HepG2 (cell line): ENCODE data around the gene HTR6. TPM values are rescaled to one million over a fixed set of nuclear protein-coding genes. Genes with fewer than 3 reads are reported as not detected.

ENCODE experiments used
- GATAD1 ChIP-seq: IDR thresholded peaks from 2 replicates; pipeline ENCODE4 v1.6.1; 2016; ENCODE audit warnings: missing genetic modification reagents, missing compliant biosample characterization
- HOXA3 ChIP-seq: sonication (generic); formaldehyde crosslinking; IDR thresholded peaks from 2 replicates; pipeline ENCODE4 v1.5.0; 2020; ENCODE audit warnings: missing genetic modification reagents
- HOXA9 ChIP-seq: sonication (generic); formaldehyde crosslinking; IDR thresholded peaks from 2 replicates; pipeline ENCODE4 v1.8.1; 2022; ENCODE audit warnings: missing genetic modification reagents, mild to moderate bottlenecking, moderate library complexity, borderline replicate concordance
- JUND ChIP-seq: sonication (generic); formaldehyde crosslinking; IDR thresholded peaks from 2 replicates; pipeline ENCODE4 v1.8.0; 2022; ENCODE audit warnings: mild to moderate bottlenecking, missing genetic modification reagents
- PTBP1 ChIP-seq: fragments of 200-400 bp; formaldehyde crosslinking; IDR thresholded peaks from 2 replicates; pipeline ENCODE4 v1.6.1; 2018; ENCODE audit warnings: low read length, low read depth; ENCODE audit not compliant: poor library complexity, severe bottlenecking
- TBX3 ChIP-seq: fragments of 450-650 bp; IDR thresholded peaks from 2 replicates; pipeline ENCODE4 v1.6.1; 2017; ENCODE audit warnings: antibody characterized with exemption, mild to moderate bottlenecking, inconsistent platforms, borderline replicate concordance
- TCF7L2 ChIP-seq: IDR thresholded peaks from 2 replicates; pipeline ENCODE4 v1.6.1; 2011; ENCODE audit warnings: mild to moderate bottlenecking, low read depth, low read length, moderate library complexity
- ZFP36L1 ChIP-seq: sonication (generic); formaldehyde crosslinking; IDR thresholded peaks from 2 replicates; pipeline ENCODE4 v1.8.0; 2022; ENCODE audit warnings: mild to moderate bottlenecking, missing genetic modification reagents, moderate library complexity
- ZMAT3 ChIP-seq: sonication (generic); formaldehyde crosslinking; conservative IDR thresholded peaks from 2 replicates; pipeline ENCODE4 v1.7.0; 2021; ENCODE audit warnings: missing genetic modification reagents
- ZNF598 ChIP-seq: sonication (generic); formaldehyde crosslinking; IDR thresholded peaks from 2 replicates; pipeline ENCODE4 v1.5.1; 2020; ENCODE audit warnings: mild to moderate bottlenecking, missing genetic modification reagents, borderline replicate concordance
- ZNF776 ChIP-seq: sonication (generic); formaldehyde crosslinking; IDR thresholded peaks from 2 replicates; pipeline ENCODE4 v1.4.0; 2020; ENCODE audit warnings: mild to moderate bottlenecking, missing genetic modification reagents
- polyA plus RNA-seq, 8 experiments: library from polyadenylated mRNA; depleted of rRNA in 3 of 8; stranded (reverse) in 7 of 8; unstranded in 1 of 8; fragments of >200 nt; fragmentation: Illumina TruSeq in 4 of 8; extraction: Trizol in 4 of 8; gene quantifications; 2 replicates each; pipeline versions ENCODE4 v1.2.1 to v1.2.3, GENCODE V29; 2011 to 2016; ENCODE audit warnings: low read depth in 4 of 8, missing spikeins in 1 of 8, mixed read lengths in 1 of 8; ENCODE audit not compliant: insufficient read depth in 1 of 8
- total RNA-seq, 5 experiments: library from RNA; depleted of rRNA; stranded (reverse); fragments of >200 nt; fragmentation: Illumina TruSeq; extraction: Trizol; gene quantifications; 2 replicates each; pipeline ENCODE4 v1.2.3, GENCODE V29; 2016; ENCODE audit warnings: low read depth in 1 of 5
- TF ChIP-seq, protein P1 (sequence below): sonication (generic); formaldehyde crosslinking; IDR thresholded peaks from 2 replicates; pipeline ENCODE4 v1.4.0; 2020; ENCODE audit warnings: mild to moderate bottlenecking, missing genetic modification reagents
- TF ChIP-seq, protein P2 (sequence below): sonication (generic); formaldehyde crosslinking; IDR thresholded peaks from 2 replicates; pipeline ENCODE4 v1.5.1; 2020; ENCODE audit warnings: missing genetic modification reagents, mild to moderate bottlenecking, borderline replicate concordance
- TF ChIP-seq, protein P3 (sequence below), 2 experiments: fragments of 450-650 bp in 1 of 2; sonication (generic) in 1 of 2; formaldehyde crosslinking in 1 of 2; IDR thresholded peaks; 2 replicates each; pipeline versions ENCODE4 v1.6.1 to v1.8.0; 2016 to 2022; ENCODE audit warnings: antibody characterized with exemption in 1 of 2, mild to moderate bottlenecking in 1 of 2, missing genetic modification reagents in 1 of 2
- TF ChIP-seq, protein P4 (sequence below): sonication (generic); formaldehyde crosslinking; conservative IDR thresholded peaks from 2 replicates; pipeline ENCODE4 v1.8.1; 2023; ENCODE audit warnings: missing genetic modification reagents

The HTR6 gene
- total and polyA plus RNA-seq, 2 of the 13 experiments (the other 11 are each of a cell fraction or from before 2014, with no cell fraction given), result 0.04 TPM; not detected in 1

DNA sequence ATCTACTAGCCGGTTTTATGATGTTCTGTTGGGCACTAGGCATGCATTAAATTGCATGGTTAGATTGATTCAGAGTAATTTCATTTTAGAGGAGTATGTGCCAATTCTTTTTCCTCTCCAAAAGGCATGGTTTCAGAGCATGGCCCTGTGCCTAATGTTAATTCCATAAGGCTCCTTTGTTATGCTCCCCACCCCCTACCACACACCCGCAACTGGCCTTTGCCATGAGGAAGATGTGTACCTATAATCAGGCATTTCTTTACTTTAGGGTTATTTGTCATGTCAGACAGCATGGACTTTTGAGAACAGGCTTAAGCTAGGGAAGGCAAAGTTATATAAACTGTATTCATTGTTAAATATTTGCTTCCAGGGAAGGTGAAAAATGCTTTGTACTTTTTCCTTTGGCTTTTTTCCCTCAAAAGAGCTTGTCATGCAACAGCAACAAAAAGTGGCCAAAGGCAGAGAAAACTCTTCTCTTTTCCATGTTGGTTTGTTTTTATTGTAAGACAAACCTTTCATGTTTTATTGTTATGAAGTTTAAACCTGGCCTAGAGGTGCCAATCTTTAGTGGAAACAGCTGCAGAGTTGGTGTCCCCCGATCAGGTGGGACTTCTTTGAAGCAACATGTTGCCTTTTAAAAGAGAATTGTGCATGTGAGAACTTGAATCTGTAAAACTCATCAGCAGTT, 44.8 kb upstream of the HTR6 start (continued):
- TF ChIP-seq PTBP1 (no peak), ZNF776 (CRISPR knock-in tag) (no peak), GATAD1 (peak; percentile 45; the same call in 1 of the 2 replicates), TCF7L2 (no peak), HOXA9 (no peak), HOXA3 (CRISPR knock-in tag) (peak; percentile 36; the same call in 1 of the 2 replicates), TBX3 (peak; percentile 94), ZFP36L1 (CRISPR knock-in tag) (no peak), JUND (no peak), ZMAT3 (CRISPR knock-in tag) (0 out of 2 replicates have a peak, but pooled peaks have one; percentile 38), ZNF598 (CRISPR knock-in tag) (no peak)
- TF ChIP-seq, protein P1, sequence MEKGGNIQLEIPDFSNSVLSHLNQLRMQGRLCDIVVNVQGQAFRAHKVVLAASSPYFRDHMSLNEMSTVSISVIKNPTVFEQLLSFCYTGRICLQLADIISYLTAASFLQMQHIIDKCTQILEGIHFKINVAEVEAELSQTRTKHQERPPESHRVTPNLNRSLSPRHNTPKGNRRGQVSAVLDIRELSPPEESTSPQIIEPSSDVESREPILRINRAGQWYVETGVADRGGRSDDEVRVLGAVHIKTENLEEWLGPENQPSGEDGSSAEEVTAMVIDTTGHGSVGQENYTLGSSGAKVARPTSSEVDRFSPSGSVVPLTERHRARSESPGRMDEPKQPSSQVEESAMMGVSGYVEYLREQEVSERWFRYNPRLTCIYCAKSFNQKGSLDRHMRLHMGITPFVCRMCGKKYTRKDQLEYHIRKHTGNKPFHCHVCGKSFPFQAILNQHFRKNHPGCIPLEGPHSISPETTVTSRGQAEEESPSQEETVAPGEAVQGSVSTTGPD (CRISPR knock-in tag), result peak; percentile 69; the same call in 1 of the 2 replicates
- TF ChIP-seq, protein P2, sequence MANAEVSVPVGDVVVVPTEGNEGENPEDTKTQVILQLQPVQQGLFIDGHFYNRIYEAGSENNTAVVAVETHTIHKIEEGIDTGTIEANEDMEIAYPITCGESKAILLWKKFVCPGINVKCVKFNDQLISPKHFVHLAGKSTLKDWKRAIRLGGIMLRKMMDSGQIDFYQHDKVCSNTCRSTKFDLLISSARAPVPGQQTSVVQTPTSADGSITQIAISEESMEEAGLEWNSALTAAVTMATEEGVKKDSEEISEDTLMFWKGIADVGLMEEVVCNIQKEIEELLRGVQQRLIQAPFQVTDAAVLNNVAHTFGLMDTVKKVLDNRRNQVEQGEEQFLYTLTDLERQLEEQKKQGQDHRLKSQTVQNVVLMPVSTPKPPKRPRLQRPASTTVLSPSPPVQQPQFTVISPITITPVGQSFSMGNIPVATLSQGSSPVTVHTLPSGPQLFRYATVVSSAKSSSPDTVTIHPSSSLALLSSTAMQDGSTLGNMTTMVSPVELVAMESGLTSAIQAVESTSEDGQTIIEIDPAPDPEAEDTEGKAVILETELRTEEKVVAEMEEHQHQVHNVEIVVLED (CRISPR knock-in tag), result 0 out of 2 replicates have a peak, but pooled peaks have one; percentile 12
- TF ChIP-seq, protein P3, sequence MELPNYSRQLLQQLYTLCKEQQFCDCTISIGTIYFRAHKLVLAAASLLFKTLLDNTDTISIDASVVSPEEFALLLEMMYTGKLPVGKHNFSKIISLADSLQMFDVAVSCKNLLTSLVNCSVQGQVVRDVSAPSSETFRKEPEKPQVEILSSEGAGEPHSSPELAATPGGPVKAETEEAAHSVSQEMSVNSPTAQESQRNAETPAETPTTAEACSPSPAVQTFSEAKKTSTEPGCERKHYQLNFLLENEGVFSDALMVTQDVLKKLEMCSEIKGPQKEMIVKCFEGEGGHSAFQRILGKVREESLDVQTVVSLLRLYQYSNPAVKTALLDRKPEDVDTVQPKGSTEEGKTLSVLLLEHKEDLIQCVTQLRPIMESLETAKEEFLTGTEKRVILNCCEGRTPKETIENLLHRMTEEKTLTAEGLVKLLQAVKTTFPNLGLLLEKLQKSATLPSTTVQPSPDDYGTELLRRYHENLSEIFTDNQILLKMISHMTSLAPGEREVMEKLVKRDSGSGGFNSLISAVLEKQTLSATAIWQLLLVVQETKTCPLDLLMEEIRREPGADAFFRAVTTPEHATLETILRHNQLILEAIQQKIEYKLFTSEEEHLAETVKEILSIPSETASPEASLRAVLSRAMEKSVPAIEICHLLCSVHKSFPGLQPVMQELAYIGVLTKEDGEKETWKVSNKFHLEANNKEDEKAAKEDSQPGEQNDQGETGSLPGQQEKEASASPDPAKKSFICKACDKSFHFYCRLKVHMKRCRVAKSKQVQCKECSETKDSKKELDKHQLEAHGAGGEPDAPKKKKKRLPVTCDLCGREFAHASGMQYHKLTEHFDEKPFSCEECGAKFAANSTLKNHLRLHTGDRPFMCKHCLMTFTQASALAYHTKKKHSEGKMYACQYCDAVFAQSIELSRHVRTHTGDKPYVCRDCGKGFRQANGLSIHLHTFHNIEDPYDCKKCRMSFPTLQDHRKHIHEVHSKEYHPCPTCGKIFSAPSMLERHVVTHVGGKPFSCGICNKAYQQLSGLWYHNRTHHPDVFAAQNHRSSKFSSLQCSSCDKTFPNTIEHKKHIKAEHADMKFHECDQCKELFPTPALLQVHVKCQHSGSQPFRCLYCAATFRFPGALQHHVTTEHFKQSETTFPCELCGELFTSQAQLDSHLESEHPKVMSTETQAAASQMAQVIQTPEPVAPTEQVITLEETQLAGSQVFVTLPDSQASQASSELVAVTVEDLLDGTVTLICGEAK (IDR thresholded peaks at IDR 0.05), result no peak
- TF ChIP-seq, protein P3 (CRISPR knock-in tag; IDR thresholded peaks at IDR 0.05), result no peak; the same call in 1 of the 2 replicates
- TF ChIP-seq, protein P4, sequence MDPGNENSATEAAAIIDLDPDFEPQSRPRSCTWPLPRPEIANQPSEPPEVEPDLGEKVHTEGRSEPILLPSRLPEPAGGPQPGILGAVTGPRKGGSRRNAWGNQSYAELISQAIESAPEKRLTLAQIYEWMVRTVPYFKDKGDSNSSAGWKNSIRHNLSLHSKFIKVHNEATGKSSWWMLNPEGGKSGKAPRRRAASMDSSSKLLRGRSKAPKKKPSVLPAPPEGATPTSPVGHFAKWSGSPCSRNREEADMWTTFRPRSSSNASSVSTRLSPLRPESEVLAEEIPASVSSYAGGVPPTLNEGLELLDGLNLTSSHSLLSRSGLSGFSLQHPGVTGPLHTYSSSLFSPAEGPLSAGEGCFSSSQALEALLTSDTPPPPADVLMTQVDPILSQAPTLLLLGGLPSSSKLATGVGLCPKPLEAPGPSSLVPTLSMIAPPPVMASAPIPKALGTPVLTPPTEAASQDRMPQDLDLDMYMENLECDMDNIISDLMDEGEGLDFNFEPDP (CRISPR knock-in tag), result no peak
